GM21737 (cell line): Measurements from ENCODE around the gene COMT.

Experiments
- ATAC-seq: cut with Tn5 transposase; IDR thresholded peaks from one replicate; pipeline ENCODE4 v1.9.1; 2021; ENCODE audit warnings: mild to moderate bottlenecking, moderate library complexity; ENCODE audit not compliant: unreplicated experiment

COMT gene

GRCh38 chr22:19968450-19968891 is 26.9 kb downstream of the COMT start:
- no peak for ATAC-seq

GRCh38 chr22:19969141-19969928 is 27.8 kb downstream of the COMT start:
- ATAC-seq, result no peak

GRCh38 chr22:19970031-19970478 is 28.5 kb downstream of the COMT start:
- ATAC-seq, result no peak

GRCh38 chr22:19970479-19971275 is 29.1 kb downstream of the COMT start:
- no peak for ATAC-seq

GRCh38 chr22:19971276-19972124 is 29.9 kb downstream of the COMT start:
- ATAC-seq, result no peak

- ATAC-seq, result no peak
These were observed 30.7 kb downstream of the COMT start for GRCh38 chr22:19972251-19972650.

- ATAC-seq, result no peak
These were observed 31.3 kb downstream of the COMT start for GRCh38 chr22:19972652-19973550.

GRCh38 chr22:19973551-19974267 is 32.1 kb downstream of the COMT start:
- no peak for ATAC-seq

- no peak for ATAC-seq
These were observed 32.8 kb downstream of the COMT start for GRCh38 chr22:19974268-19974861.

- no peak for ATAC-seq
These were observed 33.5 kb downstream of the COMT start for GRCh38 chr22:19974935-19975706.

- no peak for ATAC-seq
These were observed 34.1 kb downstream of the COMT start for GRCh38 chr22:19975707-19976035.

GRCh38 chr22:19976671-19977070 is 35.1 kb downstream of the COMT start:
- ATAC-seq, result no peak

GRCh38 chr22:19977296-19978243 is 36.0 kb downstream of the COMT start:
- no peak for ATAC-seq

GRCh38 chr22:19978748-19979147 is 37.2 kb downstream of the COMT start:
- ATAC-seq, result no peak

- ATAC-seq, result no peak
These were observed 38.3 kb downstream of the COMT start for GRCh38 chr22:19979712-19980493.

GRCh38 chr22:19980766-19981165 is 39.2 kb downstream of the COMT start:
- no peak for ATAC-seq
